ENCODE measurements around the gene DBX2.
"Not testable (repeated sequence)": the region's sequence is repeated elsewhere in the genome, so short reads cannot be mapped to it uniquely, and the experiment has no call there.

The DBX2 gene

GRCh38 chr12:45050751-45051571 is at the start of gene DBX2:
DBX2 (minus strand) TSS chr12:45051099; CDS start chr12:45050927, 172 bp downstream.
- DNase-seq (ENCODE audit: low read depth) = no peak

GRCh38 chr12:45098766-45099165 is 47.9 kb upstream of the DBX2 start:
- no peak for DNase-seq (ENCODE audit: low read depth)

GRCh38 chr12:45095417-45095816 is 44.5 kb upstream of the DBX2 start:
- not testable (repeated sequence) for DNase-seq (ENCODE audit: low read depth)

GRCh38 chr12:45093051-45093450 is 42.2 kb upstream of the DBX2 start:
- DNase-seq (ENCODE audit: low read depth) = no peak

GRCh38 chr12:45089411-45090075 is 38.6 kb upstream of the DBX2 start:
- DNase-seq (ENCODE audit: low read depth) = no peak

GRCh38 chr12:45088608-45089007 is 37.7 kb upstream of the DBX2 start:
- DNase-seq (ENCODE audit: low read depth) = no peak

GRCh38 chr12:45084248-45084647 is 33.3 kb upstream of the DBX2 start:
- DNase-seq (ENCODE audit: low read depth) = not testable (repeated sequence)

- DNase-seq (ENCODE audit: low read depth) = no peak
These were observed 26.4 kb upstream of the DBX2 start for GRCh38 chr12:45077251-45077650.

- no peak for DNase-seq (ENCODE audit: low read depth)
These were observed 25.6 kb upstream of the DBX2 start for GRCh38 chr12:45076417-45077026.

GRCh38 chr12:45075587-45076282 is 24.8 kb upstream of the DBX2 start:
- no peak for DNase-seq (ENCODE audit: low read depth)

GRCh38 chr12:45065125-45065626 is 14.3 kb upstream of the DBX2 start:
- no peak for DNase-seq (ENCODE audit: low read depth)

- DNase-seq (ENCODE audit: low read depth) = no peak
These were observed 10.1 kb upstream of the DBX2 start for GRCh38 chr12:45060976-45061375.

- DNase-seq (ENCODE audit: low read depth) = no peak
These were observed 750 bp upstream of the DBX2 start for GRCh38 chr12:45051572-45052125.

GRCh38 chr12:45049912-45050750 is 768 bp downstream of the DBX2 start:
- no peak for DNase-seq (ENCODE audit: low read depth)

GRCh38 chr12:45042599-45042998 is 8.3 kb downstream of the DBX2 start:
- DNase-seq (ENCODE audit: low read depth) = no peak

- no peak for DNase-seq (ENCODE audit: low read depth)
These were observed 9.9 kb downstream of the DBX2 start for GRCh38 chr12:45040977-45041376.

- no peak for DNase-seq (ENCODE audit: low read depth)
These were observed 11.1 kb downstream of the DBX2 start for GRCh38 chr12:45039757-45040156.

- DNase-seq (ENCODE audit: low read depth) = no peak
These were observed 16.0 kb downstream of the DBX2 start for GRCh38 chr12:45034861-45035265.

- no peak for DNase-seq (ENCODE audit: low read depth)
These were observed 33.0 kb downstream of the DBX2 start for GRCh38 chr12:45017916-45018315.

- DNase-seq (ENCODE audit: low read depth) = no peak
These were observed 36.5 kb downstream of the DBX2 start for GRCh38 chr12:45014396-45014795.

- DNase-seq (ENCODE audit: low read depth) = no peak
These were observed 38.1 kb downstream of the DBX2 start for GRCh38 chr12:45012749-45013148.

All from activated gamma-delta T cell treated with anti-CD3 and anti-CD28 coated beads, Interleukin-2, amount 50 U/mL, for 16 hours (primary cell).